H1 (cell line): Measurements from ENCODE around the gene TBP. TPM values are rescaled to one million over a fixed set of nuclear protein-coding genes. Genes with fewer than 3 reads are reported as not detected.
"Not testable (repeated sequence)": the region's sequence is repeated elsewhere in the genome, so short reads cannot be mapped to it uniquely, and the experiment has no call there.

Source experiments
- CTCF ChIA-PET: fragments of 300-600 bp; sonication (Branson Sonifier 250); formaldehyde crosslinking; loops from one replicate; lab custom pipeline; 2021; ENCODE audit not compliant: partially characterized antibody; lab: Charles Lee
- POLR2A ChIA-PET: fragments of 300-600 bp; sonication (Branson Sonifier 250); formaldehyde crosslinking; loops from one replicate; lab custom pipeline; 2021; ENCODE audit warnings: inconsistent platforms; ENCODE audit not compliant: partially characterized antibody; lab: Charles Lee
- DNase-seq, 2 experiments: peaks; one replicate each; pipeline versions ENCODE4 v3.0.0 to v3.0.0-alpha.2; 2010 to 2022; ENCODE audit warnings: low spot score in 2 of 2, low read depth in 1 of 2, mixed read lengths in 1 of 2
- FAIRE-seq: peaks from 2 replicates; lab custom pipeline; 2011; peaks lifted over from hg19 to GRCh38; lab: Jason Lieb, UNC
- H2AFZ ChIP-seq: 2 replicates; pipeline ENCODE4 v1.8.1; 2012; ENCODE audit warnings: low read length, inconsistent platforms
- H2AK5ac ChIP-seq: 2 replicates; pipeline ENCODE4 v1.6.1; 2013; ENCODE audit warnings: low read depth, low read length
- H2BK120ac ChIP-seq: replicated peaks from 2 replicates; pipeline ENCODE3; 2013; ENCODE audit warnings: low read depth, low read length, inconsistent platforms
- H2BK12ac ChIP-seq: 2 replicates; pipeline ENCODE4 v1.6.1; 2013; ENCODE audit warnings: low read depth, low read length
- H2BK15ac ChIP-seq: 2 replicates; pipeline ENCODE4 v1.6.1; 2013; ENCODE audit warnings: low read length
- H2BK20ac ChIP-seq: 2 replicates; pipeline ENCODE4 v1.6.1; 2013; ENCODE audit warnings: low read length
- H2BK5ac ChIP-seq: 2 replicates; pipeline ENCODE4 v1.6.1; 2013; ENCODE audit warnings: low read depth, low read length
- H3K14ac ChIP-seq: 2 replicates; pipeline ENCODE4 v1.6.1; 2013; ENCODE audit warnings: inconsistent platforms; ENCODE audit not compliant: insufficient read length
- H3K18ac ChIP-seq: 2 replicates; pipeline ENCODE4 v1.6.1; 2013; ENCODE audit warnings: low read length; ENCODE audit errors: extremely low read depth
- H3K23ac ChIP-seq: 2 replicates; pipeline ENCODE4 v1.6.1; 2013; ENCODE audit warnings: inconsistent platforms; ENCODE audit not compliant: insufficient read length
- H3K23me2 ChIP-seq: 2 replicates; pipeline ENCODE4 v1.6.1; 2013; ENCODE audit warnings: low read depth, low read length
- H3K27ac ChIP-seq: 2 replicates; pipeline ENCODE4 v1.6.1; 2011; ENCODE audit warnings: low read depth, low read length, inconsistent platforms
- H3K27me3 ChIP-seq, 4 experiments: replicated peaks in 1 of 4; 1 replicate in 1 of 4; 2 replicates in 3 of 4; pipeline versions ENCODE4 v1.6.1 to v1.8.1; 2011 to 2013; ENCODE audit warnings: low read length in 3 of 4, mild to moderate bottlenecking in 3 of 4, inconsistent platforms in 2 of 4, mixed read lengths in 2 of 4, moderate library complexity in 1 of 4; ENCODE audit not compliant: control insufficient read depth in 3 of 4, insufficient read depth in 3 of 4; ENCODE audit errors: extremely low read depth in 1 of 4
- H3K36me3 ChIP-seq, 4 experiments: 2 replicates each; pipeline versions ENCODE4 v1.6.1 to v1.8.1; 2011 to 2013; ENCODE audit warnings: mild to moderate bottlenecking in 4 of 4, low read length in 3 of 4, moderate library complexity in 2 of 4, control low read depth in 1 of 4, inconsistent platforms in 1 of 4; ENCODE audit not compliant: insufficient read depth in 4 of 4, control insufficient read depth in 2 of 4
- H3K4ac ChIP-seq: replicated peaks from 2 replicates; pipeline ENCODE3; 2013; ENCODE audit warnings: low read length, low read depth, mixed read lengths, inconsistent platforms; ENCODE audit not compliant: insufficient read length
- H3K4me1 ChIP-seq, 4 experiments: replicated peaks in 1 of 4; 1 replicate in 1 of 4; 2 replicates in 3 of 4; pipeline versions ENCODE4 v1.6.1 to v1.8.1; 2011 to 2013; ENCODE audit warnings: low read length in 3 of 4, inconsistent platforms in 2 of 4, mixed read lengths in 1 of 4; ENCODE audit not compliant: insufficient read depth in 4 of 4, control insufficient read depth in 3 of 4
- H3K4me2 ChIP-seq, 2 experiments: 2 replicates each; pipeline versions ENCODE4 v1.6.1 to v1.8.1; 2011 to 2013; ENCODE audit warnings: low read depth in 2 of 2, low read length in 2 of 2, control low read depth in 1 of 2, inconsistent platforms in 1 of 2, mild to moderate bottlenecking in 1 of 2; ENCODE audit not compliant: insufficient read depth in 1 of 2
- H3K4me3 ChIP-seq, 4 experiments: fragments of 200-600, 300-600 bp in 1 of 4; sonication (generic), shearing (Covaris generic), sonication (Bioruptor Twin) in 1 of 4; 2 replicates each; pipeline versions ENCODE4 v1.5.1 to v1.8.1; 2011 to 2016; ENCODE audit warnings: low read length in 4 of 4, low read depth in 3 of 4, control low read depth in 2 of 4, inconsistent platforms in 2 of 4, mild to moderate bottlenecking in 2 of 4, mixed read lengths in 1 of 4, moderate library complexity in 1 of 4; ENCODE audit not compliant: insufficient read depth in 2 of 4; ENCODE audit errors: extremely low read depth in 1 of 4
- H3K56ac ChIP-seq: replicated peaks from 2 replicates; pipeline ENCODE3; 2013; ENCODE audit warnings: low read depth, mild to moderate bottlenecking, mixed read lengths, low read length, inconsistent platforms; ENCODE audit not compliant: insufficient read length
- H3K79me1 ChIP-seq: 2 replicates; pipeline ENCODE4 v1.6.1; 2013; ENCODE audit warnings: low read depth, low read length, control low read depth
- H3K79me2 ChIP-seq, 2 experiments: 2 replicates each; pipeline versions ENCODE4 v1.6.1 to v1.8.1; 2012 to 2013; ENCODE audit warnings: low read length in 2 of 2, mild to moderate bottlenecking in 2 of 2, inconsistent platforms in 1 of 2; ENCODE audit not compliant: insufficient read depth in 2 of 2, control insufficient read depth in 1 of 2
- H3K9ac ChIP-seq, 4 experiments: replicated peaks in 1 of 4; 1 replicate in 1 of 4; 2 replicates in 3 of 4; pipeline versions ENCODE4 v1.6.1 to v1.8.1; 2011 to 2013; ENCODE audit warnings: low read depth in 3 of 4, low read length in 3 of 4, control low read depth in 2 of 4, mild to moderate bottlenecking in 2 of 4, moderate library complexity in 2 of 4, inconsistent platforms in 1 of 4; ENCODE audit errors: extremely low read depth in 1 of 4
- H3K9me3 ChIP-seq, 2 experiments: 2 replicates each; pipeline versions ENCODE4 v1.6.1 to v1.8.1; 2012 to 2013; ENCODE audit warnings: mild to moderate bottlenecking in 2 of 2, moderate library complexity in 2 of 2, control low read depth in 1 of 2, inconsistent platforms in 1 of 2, low read depth in 1 of 2, low read length in 1 of 2, mixed read lengths in 1 of 2; ENCODE audit not compliant: insufficient read depth in 2 of 2
- H4K20me1 ChIP-seq, 2 experiments: replicated peaks in 1 of 2; 2 replicates each; pipeline versions ENCODE3 to v1.8.1; 2011 to 2013; ENCODE audit warnings: inconsistent platforms in 2 of 2, low read length in 2 of 2, mild to moderate bottlenecking in 1 of 2; ENCODE audit not compliant: insufficient read depth in 2 of 2, control insufficient read depth in 1 of 2
- H4K5ac ChIP-seq: 2 replicates; pipeline ENCODE4 v1.6.1; 2013; ENCODE audit warnings: low read length, low read depth, mixed read lengths, inconsistent platforms; ENCODE audit not compliant: insufficient read length
- H4K8ac ChIP-seq: 2 replicates; pipeline ENCODE4 v1.8.0; 2013; ENCODE audit warnings: mild to moderate bottlenecking, moderate library complexity, low read length, inconsistent platforms; ENCODE audit not compliant: insufficient read depth; ENCODE audit errors: extremely low read depth
- H4K91ac ChIP-seq: replicated peaks from 2 replicates; pipeline ENCODE3; 2013; ENCODE audit warnings: low read length, mixed read lengths, inconsistent platforms; ENCODE audit not compliant: insufficient read length
- RAD21 ChIP-seq, 2 experiments: IDR thresholded peaks in 1 of 2; conservative IDR thresholded peaks in 1 of 2; 2 replicates each; pipeline ENCODE4 v1.6.1; 2011; ENCODE audit warnings: low read depth in 2 of 2, low read length in 2 of 2, improper control_type of control experiment in 1 of 2, inconsistent platforms in 1 of 2, mild to moderate bottlenecking in 1 of 2, moderate library complexity in 1 of 2
- WGBS, 2 experiments: shearing (Covaris generic) in 1 of 2; methylation state at CpG; one replicate each; pipeline versions ENCODE4 v1.1.6 to v1.1.7; 2013 to 2015; ENCODE audit warnings: low lambda C conversion rate in 2 of 2, mixed read lengths in 2 of 2, inconsistent platforms in 1 of 2, low coverage in 1 of 2, missing lambda C conversion rate in 1 of 2; ENCODE audit not compliant: insufficient replicate concordance in 2 of 2, insufficient coverage in 1 of 2, insufficient read length in 1 of 2; ENCODE audit errors: extremely low coverage in 1 of 2, missing lambda C conversion rate in 1 of 2; 5-methylcytosine and 5-hydroxymethylcytosine counted together
- polyA plus RNA-seq, 7 experiments: library from polyadenylated mRNA; depleted of rRNA in 3 of 7; stranded (reverse) in 5 of 7; unstranded in 2 of 7; fragments of >200 nt in 5 of 7; fragments of 200-250 nt in 2 of 7; gene quantifications; 1 replicate in 5 of 7; 2 replicates in 1 of 7; 4 replicates in 1 of 7; pipeline versions ENCODE4 v1.2.1 to v1.2.3, GENCODE V29; 2011 to 2013; ENCODE audit warnings: missing spikeins in 2 of 7, mixed read lengths in 2 of 7
- total RNA-seq: library from RNA; stranded (reverse); fragmentation: NEBNext Ultra II Directional; extraction: Animal tissue kit (Norgen Biotek cat#: 25700); gene quantifications from 2 replicates; pipeline ENCODE4 v1.2.1, GENCODE V29; 2021
- TF ChIP-seq, protein P1 (sequence below), 3 experiments: IDR thresholded peaks; 1 replicate in 2 of 3; 2 replicates in 1 of 3; pipeline versions ENCODE4 v1.5.1 to v1.6.1; 2011; ENCODE audit warnings: low read length in 3 of 3, mild to moderate bottlenecking in 3 of 3, inconsistent platforms in 2 of 3, low read depth in 1 of 3, moderate library complexity in 1 of 3; ENCODE audit not compliant: insufficient read depth in 1 of 3; ENCODE audit errors: control extremely low read depth in 1 of 3

TBP gene
- total and polyA plus RNA-seq, 2 of the 8 experiments (the other 6 are each of a cell fraction or from before 2014, with no cell fraction given), result 17.2 to 20.9 TPM

DNA sequence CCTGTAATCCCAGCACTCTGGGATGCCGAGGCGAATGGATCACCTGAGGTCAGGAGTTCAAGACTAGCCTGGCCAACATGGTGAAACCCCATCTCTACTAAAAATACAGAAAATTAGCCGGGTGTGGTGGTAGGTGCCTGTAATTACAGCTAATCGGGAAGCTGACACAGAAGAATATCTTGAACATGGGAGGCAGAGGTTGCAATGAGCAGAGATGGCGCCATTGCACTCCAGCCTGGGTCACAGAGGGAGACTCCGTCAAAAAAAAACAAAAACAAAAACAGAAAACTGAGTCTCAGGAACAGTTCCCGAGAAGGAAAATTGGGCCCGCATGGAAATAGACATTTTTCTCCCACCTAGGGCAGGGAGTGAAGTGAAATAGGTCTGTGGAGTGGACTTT lies 55.1 kb downstream of the TBP start:
- H3K4me1 ChIP-seq, H4K5ac ChIP-seq, H4K20me1 ChIP-seq, H3K79me1 ChIP-seq, H2BK5ac ChIP-seq, H3K36me3 ChIP-seq, H3K56ac ChIP-seq, H4K91ac ChIP-seq, FAIRE-seq, H3K4me2 ChIP-seq, H3K18ac ChIP-seq, H3K9ac ChIP-seq, H3K27ac ChIP-seq, H2BK12ac ChIP-seq, H3K23me2 ChIP-seq, DNase-seq, H3K23ac ChIP-seq, H2AK5ac ChIP-seq, H2AFZ ChIP-seq, H4K8ac ChIP-seq, H3K14ac ChIP-seq, H3K9me3 ChIP-seq, H2BK20ac ChIP-seq, H3K79me2 ChIP-seq, H2BK120ac ChIP-seq, H3K4ac ChIP-seq, H3K4me3 ChIP-seq, H3K27me3 ChIP-seq, POLR2A ChIA-PET, H2BK15ac ChIP-seq: not testable (repeated sequence)
- WGBS, 2 experiments, result 74% methylated on average over 8 of the region's 8 CpGs; no CpG with 5 or more reads in 1 of the 2 experiments
- TF ChIP-seq, protein P1, sequence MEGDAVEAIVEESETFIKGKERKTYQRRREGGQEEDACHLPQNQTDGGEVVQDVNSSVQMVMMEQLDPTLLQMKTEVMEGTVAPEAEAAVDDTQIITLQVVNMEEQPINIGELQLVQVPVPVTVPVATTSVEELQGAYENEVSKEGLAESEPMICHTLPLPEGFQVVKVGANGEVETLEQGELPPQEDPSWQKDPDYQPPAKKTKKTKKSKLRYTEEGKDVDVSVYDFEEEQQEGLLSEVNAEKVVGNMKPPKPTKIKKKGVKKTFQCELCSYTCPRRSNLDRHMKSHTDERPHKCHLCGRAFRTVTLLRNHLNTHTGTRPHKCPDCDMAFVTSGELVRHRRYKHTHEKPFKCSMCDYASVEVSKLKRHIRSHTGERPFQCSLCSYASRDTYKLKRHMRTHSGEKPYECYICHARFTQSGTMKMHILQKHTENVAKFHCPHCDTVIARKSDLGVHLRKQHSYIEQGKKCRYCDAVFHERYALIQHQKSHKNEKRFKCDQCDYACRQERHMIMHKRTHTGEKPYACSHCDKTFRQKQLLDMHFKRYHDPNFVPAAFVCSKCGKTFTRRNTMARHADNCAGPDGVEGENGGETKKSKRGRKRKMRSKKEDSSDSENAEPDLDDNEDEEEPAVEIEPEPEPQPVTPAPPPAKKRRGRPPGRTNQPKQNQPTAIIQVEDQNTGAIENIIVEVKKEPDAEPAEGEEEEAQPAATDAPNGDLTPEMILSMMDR (IDR thresholded peaks at IDR 0.05; ENCODE audit: control extremely low read depth in 1 of 3, insufficient read depth in 1 of 3, low read depth in 1 of 3, low read length in 3 of 3), result peak; percentile 20 to 53 (median 41)
- peak; percentile 8 to 30; a peak in 1 of 4 replicates for TF ChIP-seq RAD21 (IDR thresholded peaks at IDR 0.05 in 1 of 2, conservative IDR thresholded peaks at IDR 0.05 in 1 of 2; ENCODE audit: low read depth in 2 of 2, low read length in 2 of 2)
- CTCF ChIA-PET, result interaction anchor here (1.3 to 3.6 kb wide), 3 partner anchors 12 to 16 kb away, joined by 5 to 12 read pairs (median 8); no protein-coding TSS in a partner anchor
